Natural killer cell (primary cell): ENCODE measurements around the gene FMO1. TPM values are rescaled to one million over a fixed set of nuclear protein-coding genes. Genes with fewer than 3 reads are reported as not detected.

Experiments
- ATAC-seq, 3 donors: fragments of 150-1000 bp in 2 of 3; fragments of 200-7000 bp in 1 of 3; cut with Tn5 transposase; 1 replicate in 1 of 3; 2 replicates in 2 of 3; pipeline ENCODE4 v1.10.0; 2021; ENCODE audit warnings: mild to moderate bottlenecking in 2 of 3, moderate library complexity in 2 of 3
- DNase-seq, 2 donors: peaks; one replicate each; pipeline versions ENCODE4 v3.0.0 to v3.0.0-alpha.2; 2013 to 2021; ENCODE audit warnings: mixed read lengths in 1 of 2
- H3K27ac ChIP-seq: one replicate; pipeline ENCODE4 v1.5.1; 2013; ENCODE audit warnings: mild to moderate bottlenecking, low read length
- H3K27me3 ChIP-seq: one replicate; pipeline ENCODE4 v1.6.1; 2013; ENCODE audit warnings: low read length; ENCODE audit not compliant: control insufficient read depth, insufficient read depth
- H3K36me3 ChIP-seq: one replicate; pipeline ENCODE4 v1.6.1; 2013; ENCODE audit warnings: low read length; ENCODE audit not compliant: control insufficient read depth, insufficient read depth
- H3K4me1 ChIP-seq: one replicate; pipeline ENCODE4 v1.6.1; 2013; ENCODE audit warnings: low read length; ENCODE audit not compliant: control insufficient read depth, insufficient read depth
- H3K4me3 ChIP-seq: one replicate; pipeline ENCODE4 v1.5.1; 2013; ENCODE audit warnings: low read length
- H3K9me3 ChIP-seq: one replicate; pipeline ENCODE4 v1.6.1; 2013; ENCODE audit warnings: low read length; ENCODE audit not compliant: control insufficient read depth, insufficient read depth
- H3K27ac Mint-ChIP-seq, 2 donors: one replicate each; pipeline ENCODE4 v1.8.0; 2022; ENCODE audit warnings: mild to moderate bottlenecking in 2 of 2, mixed read lengths in 2 of 2, moderate library complexity in 1 of 2
- H3K27me3 Mint-ChIP-seq, 2 donors: one replicate each; pipeline ENCODE4 v1.8.0; 2022; ENCODE audit warnings: low read depth in 2 of 2, mixed read lengths in 2 of 2
- H3K36me3 Mint-ChIP-seq: one replicate; pipeline ENCODE4 v1.8.0; 2022; ENCODE audit warnings: mixed read lengths
- H3K4me1 Mint-ChIP-seq, 2 donors: one replicate each; pipeline ENCODE4 v1.8.0; 2022; ENCODE audit warnings: mixed read lengths in 2 of 2
- H3K4me3 Mint-ChIP-seq: one replicate; pipeline ENCODE4 v1.8.0; 2022; ENCODE audit warnings: mild to moderate bottlenecking, moderate library complexity, mixed read lengths
- H3K9me3 Mint-ChIP-seq, 2 donors: one replicate each; pipeline ENCODE4 v1.8.0; 2022; ENCODE audit warnings: mixed read lengths in 2 of 2
- CTCF ChIP-seq: fragments of 200-600 bp; IDR thresholded peaks from one replicate; pipeline ENCODE4 v1.8.0; 2022; ENCODE audit warnings: antibody characterized with exemption
- WGBS: methylation state at CpG from one replicate; pipeline ENCODE4 v1.1.7; 2013; ENCODE audit warnings: missing lambda C conversion rate; ENCODE audit not compliant: insufficient coverage; 5-methylcytosine and 5-hydroxymethylcytosine counted together
- intact Hi-C: fragments of 100-400 bp; cut with micrococcal nuclease; formaldehyde crosslinking; loops from one replicate; pipeline ENCODE4 v1.14.2; 2022
- total RNA-seq, 4 donors: library from RNA; stranded (reverse); fragments of 120-200 nt in 1 of 4; gene quantifications; one replicate each; pipeline versions ENCODE4 v1.2.3 to v1.2.4, GENCODE V29; 2013 to 2022

The FMO1 gene
- total RNA-seq, 3 donors from 2014 or later (not counting 1 experiment from before 2014, with no cell fraction given) = not detected

GRCh38 chr1:171258943-171259342, 10.6 kb downstream of the FMO1 start:
- no peak for ATAC-seq
- Mint-ChIP-seq H3K27me3 (peaks cover 0 to 7% of the 10 kb centered on the region in 2 donors), H3K27ac (no peak overlapping the region), H3K9me3 (no peaks in the 10 kb centered on the region), H3K4me1 (no peaks in the 10 kb centered on the region), H3K36me3 (no peaks in the 10 kb centered on the region), H3K4me3 (no peak overlapping the region)
- no peaks in the 10 kb centered on the region for H3K27me3 ChIP-seq
- intact Hi-C loops = no loop called here
- WGBS = 73% methylated on average over 2 of the region's 2 CpGs
- TF ChIP-seq CTCF = no peak
- H3K36me3 ChIP-seq = no peaks in the 10 kb centered on the region
- H3K4me3 ChIP-seq = no peak overlapping the region
- DNase-seq = no peak
- no peaks in the 10 kb centered on the region for H3K9me3 ChIP-seq
- H3K4me1 ChIP-seq = no peaks in the 10 kb centered on the region
- H3K27ac ChIP-seq = no peak overlapping the region

GRCh38 chr1:171261336-171261735, 13.0 kb downstream of the FMO1 start:
- WGBS = 91% methylated on average over 4 of the region's 4 CpGs
- Histone ChIP-seq H3K27ac (no peak overlapping the region), H3K36me3 (no peaks in the 10 kb centered on the region), H3K4me3 (no peak overlapping the region), H3K9me3 (no peaks in the 10 kb centered on the region), H3K27me3 (no peaks in the 10 kb centered on the region), H3K4me1 (no peaks in the 10 kb centered on the region)
- H3K27ac Mint-ChIP-seq = no peak overlapping the region
- peaks cover 0 to 2% of the 10 kb centered on the region in 2 donors for H3K27me3 Mint-ChIP-seq
- H3K9me3 Mint-ChIP-seq = no peaks in the 10 kb centered on the region
- DNase-seq (no peak), ATAC-seq (no peak)
- H3K4me3 Mint-ChIP-seq = no peak overlapping the region
- TF ChIP-seq CTCF = no peak
- no peaks in the 10 kb centered on the region for H3K36me3 Mint-ChIP-seq
- intact Hi-C loops = no loop called here
- no peaks in the 10 kb centered on the region for H3K4me1 Mint-ChIP-seq

GRCh38 chr1:171263901-171264300, 15.6 kb downstream of the FMO1 start:
- no peak for ATAC-seq
- no peaks in the 10 kb centered on the region for H3K4me1 Mint-ChIP-seq
- no peaks in the 10 kb centered on the region for H3K4me1 ChIP-seq
- H3K9me3 ChIP-seq = no peaks in the 10 kb centered on the region
- H3K4me3 ChIP-seq = no peak overlapping the region
- intact Hi-C loops = no loop called here
- no peaks in the 10 kb centered on the region for H3K27me3 ChIP-seq
- DNase-seq = no peak
- no peak overlapping the region for H3K27ac Mint-ChIP-seq
- 83% methylated on average over 2 of the region's 2 CpGs for WGBS
- no peaks in the 10 kb centered on the region for H3K36me3 ChIP-seq
- no peak overlapping the region for H3K4me3 Mint-ChIP-seq
- H3K36me3 Mint-ChIP-seq = no peaks in the 10 kb centered on the region
- TF ChIP-seq CTCF = no peak
- no peak overlapping the region for H3K27ac ChIP-seq
- no peaks in the 10 kb centered on the region for H3K9me3 Mint-ChIP-seq
- H3K27me3 Mint-ChIP-seq = peaks cover 1 to 8% of the 10 kb centered on the region in 2 donors

GRCh38 chr1:171265686-171266085, 17.4 kb downstream of the FMO1 start:
- Histone ChIP-seq H3K4me3 (no peak overlapping the region), H3K36me3 (no peaks in the 10 kb centered on the region), H3K9me3 (no peaks in the 10 kb centered on the region), H3K27ac (no peak overlapping the region), H3K4me1 (no peaks in the 10 kb centered on the region), H3K27me3 (no peaks in the 10 kb centered on the region)
- Mint-ChIP-seq H3K27me3 (peaks cover 4 to 13% of the 10 kb centered on the region in 2 donors), H3K4me1 (no peaks in the 10 kb centered on the region), H3K9me3 (no peaks in the 10 kb centered on the region), H3K36me3 (no peaks in the 10 kb centered on the region), H3K4me3 (no peak overlapping the region), H3K27ac (no peak overlapping the region)
- intact Hi-C loops = no loop called here
- DNase-seq (no peak), ATAC-seq (no peak)
- no peak for TF ChIP-seq CTCF
- WGBS = no CpG with 5 or more reads among the region's 2 CpGs
